ENCODE results near the gene FAM81A.
A peak's percentile ranks its signal among the peaks of the same experiment; 100 is the strongest.

The FAM81A gene

GRCh38 chr15:59538494-59538893 lies 100.5 kb downstream of the FAM81A start:
- Histone ChIP-seq H3K4me3 (no peak overlapping the region), H3K9ac (no peak overlapping the region), H3K4me2 (no peak overlapping the region), H3K27me3 (no peaks in the 10 kb centered on the region), H3K27ac (no peak overlapping the region), H3K4me1 (peaks cover 0 to 18% (median 8%) of the 10 kb centered on the region in 10 experiments; a peak in 15 of 20 replicates), H3K9me3 (replicated peaks in 1 of 11) (no peaks in the 10 kb centered on the region), H4K20me1 (no peaks in the 10 kb centered on the region), H3K36me3 (no peaks in the 10 kb centered on the region)
- no peak for TF ChIP-seq Cebpa-rat (IDR thresholded peaks at IDR 0.05)

DNA sequence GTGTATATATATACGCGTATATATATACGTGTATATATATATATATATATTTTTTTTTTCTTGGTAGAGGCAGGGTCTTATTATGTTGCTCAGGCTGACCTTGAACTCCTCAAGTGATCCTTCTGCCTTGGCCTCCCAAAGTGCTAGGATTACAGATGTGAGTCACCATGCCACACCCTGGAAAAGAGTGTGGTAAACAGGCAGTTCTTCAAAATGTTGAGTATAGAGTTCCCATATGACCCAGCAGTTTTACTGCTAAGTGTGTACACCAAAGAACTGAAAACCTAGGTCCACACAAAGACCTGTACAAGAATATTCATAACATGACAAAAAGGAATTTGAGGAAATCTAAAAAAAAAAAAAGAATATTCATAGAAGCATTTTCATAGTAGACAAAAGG lies 101.8 kb downstream of the FAM81A start:
- no peaks in the 10 kb centered on the region for H3K9me3 ChIP-seq (replicated peaks in 1 of 11)
- H3K9ac ChIP-seq, result no peak overlapping the region
- no peaks in the 10 kb centered on the region for H3K27me3 ChIP-seq
- H3K36me3 ChIP-seq, result no peaks in the 10 kb centered on the region
- H4K20me1 ChIP-seq, result no peaks in the 10 kb centered on the region
- H3K4me3 ChIP-seq, result no peak overlapping the region
- no peak for TF ChIP-seq Cebpa-rat (IDR thresholded peaks at IDR 0.05)
- H3K4me1 ChIP-seq, result peaks cover 7 to 30% (median 11%) of the 10 kb centered on the region in 10 experiments; a peak in 17 of 20 replicates
- H3K4me2 ChIP-seq, result no peak overlapping the region
- no peak overlapping the region for H3K27ac ChIP-seq

DNA sequence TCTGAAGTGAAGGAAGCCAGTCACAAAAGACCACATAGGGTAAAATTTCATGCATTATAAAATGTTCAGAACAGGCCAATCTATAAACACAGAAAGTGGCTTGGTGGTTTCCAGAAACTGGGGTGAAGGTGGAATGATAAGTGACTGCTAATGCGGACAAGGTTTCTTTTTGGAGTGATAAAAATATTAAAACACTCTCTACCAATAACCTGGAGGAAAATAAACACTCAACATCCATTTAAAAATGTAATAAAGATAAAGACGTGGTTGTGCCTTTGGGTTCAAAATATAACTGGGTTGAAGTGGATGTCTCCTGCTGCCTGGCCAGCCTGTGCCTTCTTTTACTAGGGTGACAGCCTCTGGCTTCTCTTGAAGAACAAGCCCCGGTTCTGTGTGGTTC lies 102.7 kb downstream of the FAM81A start:
- Histone ChIP-seq H3K4me2 (no peak overlapping the region), H3K27ac (no peak overlapping the region), H3K4me1 (peaks cover under 1 to 23% (median 7%) of the 10 kb centered on the region in 10 experiments; a peak in 14 of 20 replicates), H3K4me3 (no peak overlapping the region), H3K27me3 (no peaks in the 10 kb centered on the region), H4K20me1 (no peaks in the 10 kb centered on the region), H3K36me3 (no peaks in the 10 kb centered on the region), H3K9me3 (replicated peaks in 1 of 11) (no peaks in the 10 kb centered on the region), H3K9ac (no peak overlapping the region)
- no peak for TF ChIP-seq Cebpa-rat (IDR thresholded peaks at IDR 0.05)

DNA sequence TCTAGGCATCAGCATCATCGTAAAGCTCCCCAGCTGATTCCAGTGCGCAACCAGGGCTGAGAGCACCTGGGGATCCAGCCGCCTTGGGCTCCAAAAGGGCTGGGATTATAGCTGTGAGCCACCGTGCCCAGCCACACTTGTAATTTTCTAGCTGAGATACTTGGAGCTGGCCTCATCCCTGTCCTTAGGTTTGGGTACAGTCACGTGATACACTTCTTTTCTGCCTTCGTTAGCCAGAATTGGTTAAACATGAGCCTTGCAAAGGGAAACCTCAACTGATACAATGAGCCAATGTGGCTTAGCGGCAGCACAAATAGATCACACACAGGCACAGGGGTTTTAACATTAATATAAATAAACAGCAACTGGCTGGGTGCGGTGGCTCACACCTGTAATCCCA lies 103.8 kb downstream of the FAM81A start:
- no peak for TF ChIP-seq Cebpa-rat (IDR thresholded peaks at IDR 0.05)
- no peaks in the 10 kb centered on the region for H4K20me1 ChIP-seq
- no peak overlapping the region for H3K9ac ChIP-seq
- H3K4me1 ChIP-seq, result peaks cover 0 to 22% (median 7%) of the 10 kb centered on the region in 10 experiments; a peak in 10 of 20 replicates
- no peak overlapping the region for H3K27ac ChIP-seq
- no peak overlapping the region for H3K4me2 ChIP-seq
- H3K4me3 ChIP-seq, result no peak overlapping the region
- H3K9me3 ChIP-seq (replicated peaks in 1 of 11), result no peaks in the 10 kb centered on the region
- H3K27me3 ChIP-seq, result no peaks in the 10 kb centered on the region
- H3K36me3 ChIP-seq, result no peaks in the 10 kb centered on the region

DNA sequence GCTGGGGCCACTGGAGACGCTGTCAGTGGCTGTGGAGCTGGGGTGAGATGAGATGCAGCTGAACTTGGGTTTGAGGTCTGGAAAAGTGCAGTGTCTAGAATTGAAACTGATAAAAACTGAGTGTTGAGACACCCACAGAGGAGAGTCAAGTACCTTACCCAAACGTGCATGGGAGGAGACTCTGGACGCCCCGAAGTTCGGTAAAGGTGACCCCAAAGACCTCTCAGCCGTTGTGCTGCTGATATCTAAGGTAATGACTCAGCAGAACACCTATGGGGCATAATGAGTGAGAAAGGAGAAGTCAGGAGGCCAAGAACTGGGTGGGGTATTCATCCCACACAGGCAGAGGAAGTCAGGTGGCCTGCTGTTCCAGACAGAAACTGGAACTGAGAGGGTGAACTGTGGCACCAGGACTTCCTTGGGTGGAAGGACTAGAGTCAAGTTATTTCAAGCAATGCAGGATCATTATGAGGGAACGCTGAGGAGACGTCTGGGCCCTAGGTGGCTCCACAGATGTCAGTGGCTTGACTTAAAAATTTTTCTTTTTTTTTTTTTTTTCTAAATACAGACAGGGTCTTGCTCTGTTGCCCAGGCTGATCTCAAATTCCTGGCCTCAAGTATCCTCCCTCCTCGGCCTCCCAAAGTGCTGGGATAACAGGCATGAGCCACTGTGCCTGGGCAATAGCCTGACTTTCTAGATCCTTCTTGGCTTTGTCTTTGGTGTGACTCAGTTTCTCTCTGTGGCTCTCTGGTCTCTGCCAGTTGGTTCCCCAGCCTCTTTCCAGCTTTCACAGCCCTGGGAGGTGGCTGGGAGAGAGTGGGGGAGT lies 105.9 kb downstream of the FAM81A start:
- peak overlapping the region in 5 of 11 experiments; percentile 21 to 65 (median 59); a peak in 10 of 22 replicates for H3K4me2 ChIP-seq
- H3K4me1 ChIP-seq, result peaks cover 0 to 22% (median 7%) of the 10 kb centered on the region in 10 experiments; a peak in 10 of 20 replicates
- H3K27me3 ChIP-seq, result no peaks in the 10 kb centered on the region
- H3K4me3 ChIP-seq, result no peak overlapping the region
- no peak overlapping the region for H3K27ac ChIP-seq
- no peaks in the 10 kb centered on the region for H4K20me1 ChIP-seq
- no peaks in the 10 kb centered on the region for H3K36me3 ChIP-seq
- H3K9ac ChIP-seq, result no peak overlapping the region
- no peaks in the 10 kb centered on the region for H3K9me3 ChIP-seq (replicated peaks in 1 of 11)
- no peak for TF ChIP-seq Cebpa-rat (IDR thresholded peaks at IDR 0.05)

DNA sequence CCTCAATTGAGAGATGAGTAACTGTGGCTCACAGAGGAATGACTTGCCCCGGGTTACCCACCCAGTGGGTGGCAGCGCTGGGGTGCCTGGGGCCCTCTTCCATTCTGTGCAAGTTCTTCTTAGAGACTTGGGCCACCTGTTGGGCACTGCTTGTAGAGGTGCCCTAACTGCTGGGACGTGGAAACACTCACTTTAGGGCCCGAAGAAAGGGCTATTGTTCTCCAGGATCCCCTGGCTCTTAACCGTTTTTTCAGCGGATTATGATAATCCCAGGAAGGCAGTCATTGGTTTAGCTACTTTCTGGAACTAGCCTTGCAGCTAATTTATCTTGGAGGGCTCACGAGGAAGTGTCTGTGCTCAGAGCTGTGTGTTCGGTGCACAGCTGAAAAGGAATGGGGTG lies 107.6 kb downstream of the FAM81A start:
- Histone ChIP-seq H3K9ac (no peak overlapping the region), H3K4me1 (peaks cover 0 to 24% (median 7%) of the 10 kb centered on the region in 10 experiments; a peak in 10 of 20 replicates), H3K4me2 (no peak overlapping the region), H3K9me3 (replicated peaks in 1 of 11) (no peaks in the 10 kb centered on the region), H4K20me1 (no peaks in the 10 kb centered on the region), H3K27ac (no peak overlapping the region), H3K4me3 (no peak overlapping the region), H3K27me3 (no peaks in the 10 kb centered on the region), H3K36me3 (no peaks in the 10 kb centered on the region)
- TF ChIP-seq Cebpa-rat (IDR thresholded peaks at IDR 0.05), result no peak

- no peaks in the 10 kb centered on the region for H3K36me3 ChIP-seq
- no peak overlapping the region for H3K27ac ChIP-seq
- TF ChIP-seq Cebpa-rat (IDR thresholded peaks at IDR 0.05), result no peak
- no peaks in the 10 kb centered on the region for H4K20me1 ChIP-seq
- no peaks in the 10 kb centered on the region for H3K27me3 ChIP-seq
- H3K4me3 ChIP-seq, result no peak overlapping the region
- H3K9me3 ChIP-seq (replicated peaks in 1 of 11), result no peaks in the 10 kb centered on the region
- no peak overlapping the region for H3K9ac ChIP-seq
- H3K4me2 ChIP-seq, result no peak overlapping the region
- peaks cover 0 to 31% (median 6%) of the 10 kb centered on the region in 10 experiments; a peak in 10 of 20 replicates for H3K4me1 ChIP-seq
Measured at GRCh38 chr15:59548501-59549226, 110.7 kb downstream of the FAM81A start.

- H3K9me3 ChIP-seq (replicated peaks in 1 of 11), result no peaks in the 10 kb centered on the region
- peak overlapping the region in 2 of 11 experiments; percentile 58 to 61; a peak in 3 of 22 replicates for H3K4me2 ChIP-seq
- no peak for TF ChIP-seq Cebpa-rat (IDR thresholded peaks at IDR 0.05)
- H3K36me3 ChIP-seq, result no peaks in the 10 kb centered on the region
- peak overlapping the region in 1 of 11 experiments; percentile 29; a peak in 1 of 22 replicates for H3K27ac ChIP-seq
- peaks cover 0 to 22% (median 0%) of the 10 kb centered on the region in 10 experiments; a peak in 6 of 20 replicates for H3K4me1 ChIP-seq
- no peaks in the 10 kb centered on the region for H3K27me3 ChIP-seq
- no peak overlapping the region for H3K4me3 ChIP-seq
- H3K9ac ChIP-seq, result no peak overlapping the region
- H4K20me1 ChIP-seq, result no peaks in the 10 kb centered on the region
Measured at GRCh38 chr15:59549301-59550185, 111.6 kb downstream of the FAM81A start.

Measured in BLaER1 treated with 17β-estradiol and CSF1 and Interleukin-3, amounts not matched to agents 10 nM and 100 nM (cell line).